Large intestine (tissue), 12 donors: ENCODE results near the gene PRMT3. TPM values are rescaled to one million over a fixed set of nuclear protein-coding genes. Genes with fewer than 3 reads are reported as not detected.

Experiments used
- DNase-seq, 2 donors: peaks; one replicate each; pipeline versions ENCODE4 v3.0.0 to v3.0.0-alpha.2; 2013
- H3K27ac ChIP-seq: one replicate; pipeline ENCODE4 v1.5.1; 2013; ENCODE audit warnings: low read length
- H3K27me3 ChIP-seq: 2 replicates; pipeline ENCODE4 v1.6.1; 2013; ENCODE audit warnings: low read length; ENCODE audit not compliant: control insufficient read depth, insufficient read depth
- H3K36me3 ChIP-seq: 2 replicates; pipeline ENCODE4 v1.6.1; 2013; ENCODE audit warnings: low read length; ENCODE audit not compliant: control insufficient read depth, insufficient read depth
- H3K4me1 ChIP-seq: one replicate; pipeline ENCODE4 v1.6.1; 2013; ENCODE audit warnings: low read length; ENCODE audit not compliant: control insufficient read depth, insufficient read depth
- H3K4me3 ChIP-seq: one replicate; pipeline ENCODE4 v1.5.1; 2013; ENCODE audit warnings: low read length
- H3K9me3 ChIP-seq: one replicate; pipeline ENCODE4 v1.6.1; 2013; ENCODE audit warnings: mild to moderate bottlenecking, low read depth, low read length, moderate library complexity; ENCODE audit not compliant: control insufficient read depth
- WGBS: methylation state at CpG from one replicate; pipeline ENCODE4 v1.1.5; 2013; ENCODE audit warnings: low lambda C conversion rate; ENCODE audit not compliant: insufficient coverage; 5-methylcytosine and 5-hydroxymethylcytosine counted together
- long read RNA-seq, 11 donors: transcript quantifications; one replicate each; lab custom pipeline, GENCODE V29; 2026
- polyA plus RNA-seq: library from polyadenylated mRNA; unstranded; fragments of 120-200 nt; gene quantifications from one replicate; pipeline ENCODE4 v1.2.1, GENCODE V29; 2013

Gene PRMT3
- 17.2 TPM for polyA plus RNA-seq
- long read RNA-seq, donor 1, full-length matches to known transcripts = 5 of 5 reads
- long read RNA-seq, donor 1, partial matches to known transcripts = 0 of 5 reads
- long read RNA-seq, donor 1, other reads (novel, unspliced or antisense) = 0 of 5 reads
- long read RNA-seq, donor 2, full-length matches to known transcripts = 6 of 6 reads
- long read RNA-seq, donor 2, partial matches to known transcripts = 0 of 6 reads
- long read RNA-seq, donor 2, other reads (novel, unspliced or antisense) = 0 of 6 reads
- long read RNA-seq, donor 3 = 0 reads
- long read RNA-seq, donor 4, partial matches to known transcripts = 0 of 1 reads
- long read RNA-seq, donor 4, other reads (novel, unspliced or antisense) = 0 of 1 reads
- long read RNA-seq, donor 5, full-length matches to known transcripts = 6 of 6 reads
- long read RNA-seq, donor 5, partial matches to known transcripts = 0 of 6 reads
- long read RNA-seq, donor 5, other reads (novel, unspliced or antisense) = 0 of 6 reads
- long read RNA-seq, donor 6, transcript PRMT3-202 (16 exons, 2,653 nt) = major isoform, 5 of 5 reads
- long read RNA-seq, donor 6, partial matches to known transcripts = 0 of 5 reads
- long read RNA-seq, donor 6, other reads (novel, unspliced or antisense) = 0 of 5 reads
- long read RNA-seq, donor 7, full-length matches to known transcripts = 3 of 3 reads
- long read RNA-seq, donor 7, partial matches to known transcripts = 0 of 3 reads
- long read RNA-seq, donor 7, other reads (novel, unspliced or antisense) = 0 of 3 reads
- long read RNA-seq, donor 8, full-length matches to known transcripts = 6 of 11 reads
- long read RNA-seq, donor 8, partial matches to known transcripts = 5 of 11 reads
- long read RNA-seq, donor 8, other reads (novel, unspliced or antisense) = 0 of 11 reads
- long read RNA-seq, donor 9, full-length matches to known transcripts = 6 of 6 reads
- long read RNA-seq, donor 9, partial matches to known transcripts = 0 of 6 reads
- long read RNA-seq, donor 9, other reads (novel, unspliced or antisense) = 0 of 6 reads
- long read RNA-seq, donor 10, full-length matches to known transcripts = 9 of 9 reads
- long read RNA-seq, donor 10, partial matches to known transcripts = 0 of 9 reads
- long read RNA-seq, donor 10, other reads (novel, unspliced or antisense) = 0 of 9 reads
- long read RNA-seq, donor 11, transcript PRMT3-202 (16 exons, 2,653 nt) = major isoform, 5 of 5 reads
- long read RNA-seq, donor 11, partial matches to known transcripts = 0 of 5 reads
- long read RNA-seq, donor 11, other reads (novel, unspliced or antisense) = 0 of 5 reads

- peak within 1 kb of the TSS; percentile 88 for H3K27ac ChIP-seq
- H3K36me3 ChIP-seq = peaks cover 6% of the 10 kb centered on the region
- WGBS = no CpG with 5 or more reads among the region's 96 CpGs
- no peaks in the 10 kb centered on the region for H3K4me1 ChIP-seq
- H3K27me3 ChIP-seq = no peaks in the 10 kb centered on the region
- DNase-seq = peak; percentile 97 to 99
- H3K4me3 ChIP-seq = peak within 1 kb of the TSS; percentile 94
- H3K9me3 ChIP-seq = no peaks in the 10 kb centered on the region
Measured at GRCh38 chr11:20387261-20388095, at the start of gene PRMT3. Gene PRMT3, plus strand, starts transcription at chr11:20387716. Its CDS starts 31 bp downstream, at chr11:20387747.

GRCh38 chr11:20342347-20343141 lies 45.0 kb upstream of the PRMT3 start:
- no CpG with 5 or more reads among the region's 26 CpGs for WGBS

GRCh38 chr11:20351136-20351535 lies 36.4 kb upstream of the PRMT3 start:
- no peak overlapping the region for H3K4me3 ChIP-seq
- H3K27me3 ChIP-seq = no peaks in the 10 kb centered on the region
- no peaks in the 10 kb centered on the region for H3K9me3 ChIP-seq
- no peak for DNase-seq
- H3K36me3 ChIP-seq = no peaks in the 10 kb centered on the region
- WGBS = no CpG with 5 or more reads among the region's 7 CpGs
- H3K27ac ChIP-seq = no peak overlapping the region
- H3K4me1 ChIP-seq = peaks cover 8% of the 10 kb centered on the region

More at GRCh38 chr11:20342347-20343141, 45.0 kb upstream of the PRMT3 start:
- Histone ChIP-seq H3K9me3 (no peaks in the 10 kb centered on the region), H3K4me1 (peaks cover 5% of the 10 kb centered on the region), H3K4me3 (no peak overlapping the region), H3K27ac (no peak overlapping the region), H3K27me3 (no peaks in the 10 kb centered on the region), H3K36me3 (no peaks in the 10 kb centered on the region)
- peak; percentile 33 to 65 for DNase-seq

- Histone ChIP-seq H3K4me3 (no peak overlapping the region), H3K36me3 (no peaks in the 10 kb centered on the region), H3K27ac (no peak overlapping the region), H3K27me3 (no peaks in the 10 kb centered on the region), H3K4me1 (peaks cover 8% of the 10 kb centered on the region), H3K9me3 (no peaks in the 10 kb centered on the region)
- no peak for DNase-seq
- WGBS = 67% methylated on average over 1 of the region's 2 CpGs
Measured at GRCh38 chr11:20351751-20352262, 35.7 kb upstream of the PRMT3 start.

- H3K27ac ChIP-seq = no peak overlapping the region
- no peaks in the 10 kb centered on the region for H3K27me3 ChIP-seq
- H3K36me3 ChIP-seq = no peaks in the 10 kb centered on the region
- no peaks in the 10 kb centered on the region for H3K9me3 ChIP-seq
- H3K4me3 ChIP-seq = no peak overlapping the region
- WGBS = 40% methylated on average over 1 of the region's 6 CpGs
- H3K4me1 ChIP-seq = peaks cover 8% of the 10 kb centered on the region
- DNase-seq = peak in 1 of 2 donors; percentile 31
Measured at GRCh38 chr11:20353829-20354434, 33.6 kb upstream of the PRMT3 start.

- H3K4me1 ChIP-seq = peaks cover 8% of the 10 kb centered on the region
- H3K27ac ChIP-seq = peak overlapping the region; percentile 55
- H3K36me3 ChIP-seq = no peaks in the 10 kb centered on the region
- no peaks in the 10 kb centered on the region for H3K27me3 ChIP-seq
- DNase-seq = peak; percentile 74 to 81
- H3K4me3 ChIP-seq = no peak overlapping the region
- H3K9me3 ChIP-seq = no peaks in the 10 kb centered on the region
- WGBS = 19% methylated on average over 5 of the region's 12 CpGs
Measured at GRCh38 chr11:20355221-20356219, 32.0 kb upstream of the PRMT3 start.

GRCh38 chr11:20357150-20357549 lies 30.4 kb upstream of the PRMT3 start:
- DNase-seq = peak in 1 of 2 donors; percentile 11
- no peaks in the 10 kb centered on the region for H3K36me3 ChIP-seq
- H3K27ac ChIP-seq = no peak overlapping the region
- no CpG with 5 or more reads among the region's 1 CpG for WGBS
- H3K27me3 ChIP-seq = no peaks in the 10 kb centered on the region
- H3K4me3 ChIP-seq = no peak overlapping the region
- peaks cover 8% of the 10 kb centered on the region for H3K4me1 ChIP-seq
- H3K9me3 ChIP-seq = no peaks in the 10 kb centered on the region

- no peaks in the 10 kb centered on the region for H3K9me3 ChIP-seq
- peaks cover 5% of the 10 kb centered on the region for H3K4me1 ChIP-seq
- no CpG with 5 or more reads among the region's 7 CpGs for WGBS
- no peak overlapping the region for H3K4me3 ChIP-seq
- H3K27me3 ChIP-seq = no peaks in the 10 kb centered on the region
- peak in 1 of 2 donors; percentile 65 for DNase-seq
- no peak overlapping the region for H3K27ac ChIP-seq
- H3K36me3 ChIP-seq = no peaks in the 10 kb centered on the region
Measured at GRCh38 chr11:20360650-20361049, 26.9 kb upstream of the PRMT3 start.
